ENCODE results near the gene METTL15. TPM values are rescaled to one million over a fixed set of nuclear protein-coding genes. Genes with fewer than 3 reads are reported as not detected.

The METTL15 gene
- total RNA-seq, 1 experiment from 2014 or later: 12.4 TPM

- Histone ChIP-seq H3K9me3 (ENCODE audit: low read length) (peaks cover 18% of the 10 kb centered on the region; the same call in 1 of the 2 replicates), H3K27me3 (ENCODE audit: low read length) (no peaks in the 10 kb centered on the region), H2AFZ (ENCODE audit: low read length) (no peak overlapping the region), H3K4me1 (ENCODE audit: insufficient read depth, low read length) (peaks cover 3% of the 10 kb centered on the region), H3F3A (ENCODE audit: low read length, unreplicated experiment) (no peaks in the 10 kb centered on the region), H3K27ac (ENCODE audit: low read length) (no peak overlapping the region), H3K4me2 (ENCODE audit: low read length) (no peak overlapping the region), H3K36me3 (ENCODE audit: low read depth, low read length) (no peaks in the 10 kb centered on the region), H3K79me2 (ENCODE audit: low read length) (no peaks in the 10 kb centered on the region), H3K9ac (ENCODE audit: low read length) (no peak overlapping the region), H3K4me3 (ENCODE audit: low read length) (no peak overlapping the region), H3K9me2 (replicated peaks; ENCODE audit: low read length) (no peaks in the 10 kb centered on the region), H4K20me1 (ENCODE audit: low read length) (no peaks in the 10 kb centered on the region)
- POLR2A ChIA-PET (ENCODE audit: unreplicated experiment): no interaction called here
- BruUV-seq (replicated peaks): no TSS peak
- intact Hi-C loops (cut with micrococcal nuclease): no loop called here
- ATAC-seq: no peak
- TF ChIP-seq, protein P1, sequence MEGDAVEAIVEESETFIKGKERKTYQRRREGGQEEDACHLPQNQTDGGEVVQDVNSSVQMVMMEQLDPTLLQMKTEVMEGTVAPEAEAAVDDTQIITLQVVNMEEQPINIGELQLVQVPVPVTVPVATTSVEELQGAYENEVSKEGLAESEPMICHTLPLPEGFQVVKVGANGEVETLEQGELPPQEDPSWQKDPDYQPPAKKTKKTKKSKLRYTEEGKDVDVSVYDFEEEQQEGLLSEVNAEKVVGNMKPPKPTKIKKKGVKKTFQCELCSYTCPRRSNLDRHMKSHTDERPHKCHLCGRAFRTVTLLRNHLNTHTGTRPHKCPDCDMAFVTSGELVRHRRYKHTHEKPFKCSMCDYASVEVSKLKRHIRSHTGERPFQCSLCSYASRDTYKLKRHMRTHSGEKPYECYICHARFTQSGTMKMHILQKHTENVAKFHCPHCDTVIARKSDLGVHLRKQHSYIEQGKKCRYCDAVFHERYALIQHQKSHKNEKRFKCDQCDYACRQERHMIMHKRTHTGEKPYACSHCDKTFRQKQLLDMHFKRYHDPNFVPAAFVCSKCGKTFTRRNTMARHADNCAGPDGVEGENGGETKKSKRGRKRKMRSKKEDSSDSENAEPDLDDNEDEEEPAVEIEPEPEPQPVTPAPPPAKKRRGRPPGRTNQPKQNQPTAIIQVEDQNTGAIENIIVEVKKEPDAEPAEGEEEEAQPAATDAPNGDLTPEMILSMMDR (conservative IDR thresholded peaks at IDR 0.05; ENCODE audit: low read depth, low read length): no peak
- TF ChIP-seq EZH2phosphoT487 (IDR thresholded peaks at IDR 0.05; ENCODE audit: borderline replicate concordance, low read length) (no peak), EZH2 (IDR thresholded peaks at IDR 0.05; ENCODE audit: low read length, unreplicated experiment) (no peak)
- CTCF ChIA-PET: no interaction called here
- DNase-seq: no peak
Observed at GRCh38 chr11:28337701-28338100, 229.5 kb downstream of the METTL15 start.

DNA sequence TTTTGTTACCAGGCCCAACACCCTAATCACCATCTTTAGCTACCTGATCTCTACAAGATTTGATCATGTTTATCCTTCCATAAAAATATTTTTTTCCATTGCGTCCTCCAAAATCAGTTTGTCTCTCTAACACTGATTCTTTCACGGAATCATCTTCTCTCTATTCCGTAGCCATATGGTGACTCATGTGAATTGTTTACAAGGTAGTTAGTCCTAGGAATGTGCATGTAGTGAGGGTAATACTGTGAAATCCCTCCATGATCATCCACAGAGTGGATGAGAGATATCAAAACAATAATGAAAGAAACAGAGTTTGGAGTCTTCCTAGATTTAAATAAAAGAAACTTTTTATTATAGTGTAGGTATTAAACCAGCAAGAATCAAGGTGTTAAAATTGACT is 230.2 kb downstream of the METTL15 start:
- ChIA-PET POLR2A (ENCODE audit: unreplicated experiment) (no interaction called here), CTCF (no interaction called here)
- TF ChIP-seq EZH2phosphoT487 (IDR thresholded peaks at IDR 0.05; ENCODE audit: borderline replicate concordance, low read length) (no peak), EZH2 (IDR thresholded peaks at IDR 0.05; ENCODE audit: low read length, unreplicated experiment) (no peak)
- TF ChIP-seq, protein P1 (conservative IDR thresholded peaks at IDR 0.05; ENCODE audit: low read depth, low read length): no peak
- Histone ChIP-seq H3K9ac (ENCODE audit: low read length) (no peak overlapping the region), H3K4me1 (ENCODE audit: insufficient read depth, low read length) (peaks cover 9% of the 10 kb centered on the region), H3K27ac (ENCODE audit: low read length) (no peak overlapping the region), H3K9me2 (replicated peaks; ENCODE audit: low read length) (no peaks in the 10 kb centered on the region), H3K4me3 (ENCODE audit: low read length) (no peak overlapping the region), H3K4me2 (ENCODE audit: low read length) (no peak overlapping the region), H3K79me2 (ENCODE audit: low read length) (no peaks in the 10 kb centered on the region), H3K27me3 (ENCODE audit: low read length) (no peaks in the 10 kb centered on the region), H3F3A (ENCODE audit: low read length, unreplicated experiment) (no peaks in the 10 kb centered on the region), H3K9me3 (ENCODE audit: low read length) (peaks cover 18% of the 10 kb centered on the region; the same call in 1 of the 2 replicates), H4K20me1 (ENCODE audit: low read length) (no peaks in the 10 kb centered on the region), H2AFZ (ENCODE audit: low read length) (no peak overlapping the region), H3K36me3 (ENCODE audit: low read depth, low read length) (no peaks in the 10 kb centered on the region)
- ATAC-seq (no peak), DNase-seq (no peak)
- intact Hi-C loops (cut with micrococcal nuclease): no loop called here
- no TSS peak for BruUV-seq (replicated peaks)

DNA sequence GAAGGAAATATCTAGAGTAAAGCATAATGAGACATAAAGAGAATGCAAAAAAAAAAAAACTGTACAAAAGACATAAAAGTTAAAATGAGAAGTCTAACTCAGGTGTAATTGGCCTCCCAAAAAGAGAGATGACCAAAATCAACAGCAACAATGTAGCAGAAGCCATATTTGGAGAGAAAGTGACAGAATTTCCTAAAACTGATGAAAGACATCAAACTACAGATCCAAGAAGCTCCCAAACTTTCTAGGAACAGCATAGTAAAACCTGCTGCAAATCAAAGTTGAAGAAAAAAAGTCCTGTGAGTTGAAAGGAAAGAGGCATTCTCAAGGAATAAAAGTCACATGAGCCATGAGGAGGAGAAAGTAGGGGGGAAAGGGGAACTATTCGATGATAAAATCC is 231.3 kb downstream of the METTL15 start:
- TF ChIP-seq, protein P1 (conservative IDR thresholded peaks at IDR 0.05; ENCODE audit: low read depth, low read length): no peak
- no peak for TF ChIP-seq EZH2 (IDR thresholded peaks at IDR 0.05; ENCODE audit: low read length, unreplicated experiment)
- no peak for TF ChIP-seq EZH2phosphoT487 (IDR thresholded peaks at IDR 0.05; ENCODE audit: borderline replicate concordance, low read length)
- Histone ChIP-seq H3K4me2 (ENCODE audit: low read length) (no peak overlapping the region), H3K9ac (ENCODE audit: low read length) (no peak overlapping the region), H3K4me3 (ENCODE audit: low read length) (no peak overlapping the region), H3K9me2 (replicated peaks; ENCODE audit: low read length) (no peaks in the 10 kb centered on the region), H3K4me1 (ENCODE audit: insufficient read depth, low read length) (peaks cover 16% of the 10 kb centered on the region), H3K27ac (ENCODE audit: low read length) (no peak overlapping the region), H3K79me2 (ENCODE audit: low read length) (no peaks in the 10 kb centered on the region), H2AFZ (ENCODE audit: low read length) (no peak overlapping the region), H3K9me3 (ENCODE audit: low read length) (peaks cover 18% of the 10 kb centered on the region; the same call in 1 of the 2 replicates), H3F3A (ENCODE audit: low read length, unreplicated experiment) (no peaks in the 10 kb centered on the region), H4K20me1 (ENCODE audit: low read length) (no peaks in the 10 kb centered on the region), H3K36me3 (ENCODE audit: low read depth, low read length) (no peaks in the 10 kb centered on the region), H3K27me3 (ENCODE audit: low read length) (no peaks in the 10 kb centered on the region)
- CTCF ChIA-PET: no interaction called here
- DNase-seq: no peak
- intact Hi-C loops (cut with micrococcal nuclease): no loop called here
- POLR2A ChIA-PET (ENCODE audit: unreplicated experiment): no interaction called here
- BruUV-seq (replicated peaks): no TSS peak
- ATAC-seq: no peak
